ENCODE results near the gene PPARD.

The PPARD gene

DNA sequence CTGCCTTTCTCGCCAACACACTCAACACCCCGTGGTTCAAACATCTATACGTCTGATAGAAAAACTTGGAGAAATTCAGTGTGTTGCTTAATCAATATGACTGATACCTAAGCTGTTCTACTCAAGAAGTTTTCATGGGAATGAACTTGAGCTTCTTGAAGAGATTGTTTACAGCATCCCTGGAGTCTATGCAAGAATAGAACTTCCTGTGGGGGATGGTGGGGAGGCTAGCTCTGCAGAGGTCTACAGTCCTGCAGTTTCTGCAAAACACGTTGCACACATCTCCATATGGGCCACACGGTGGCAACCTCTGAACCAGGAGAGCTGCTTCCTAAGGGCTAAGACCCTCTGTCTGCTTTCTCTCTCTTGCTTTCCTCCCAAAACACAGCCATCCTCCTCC is 77.1 kb downstream of the PPARD start:
- H3K4me3 ChIP-seq (replicated peaks; ENCODE audit: low read depth, low read length), result no peak overlapping the region
- peak; percentile 77 for DNase-seq (ENCODE audit: low read depth)
- TF ChIP-seq, protein P1, sequence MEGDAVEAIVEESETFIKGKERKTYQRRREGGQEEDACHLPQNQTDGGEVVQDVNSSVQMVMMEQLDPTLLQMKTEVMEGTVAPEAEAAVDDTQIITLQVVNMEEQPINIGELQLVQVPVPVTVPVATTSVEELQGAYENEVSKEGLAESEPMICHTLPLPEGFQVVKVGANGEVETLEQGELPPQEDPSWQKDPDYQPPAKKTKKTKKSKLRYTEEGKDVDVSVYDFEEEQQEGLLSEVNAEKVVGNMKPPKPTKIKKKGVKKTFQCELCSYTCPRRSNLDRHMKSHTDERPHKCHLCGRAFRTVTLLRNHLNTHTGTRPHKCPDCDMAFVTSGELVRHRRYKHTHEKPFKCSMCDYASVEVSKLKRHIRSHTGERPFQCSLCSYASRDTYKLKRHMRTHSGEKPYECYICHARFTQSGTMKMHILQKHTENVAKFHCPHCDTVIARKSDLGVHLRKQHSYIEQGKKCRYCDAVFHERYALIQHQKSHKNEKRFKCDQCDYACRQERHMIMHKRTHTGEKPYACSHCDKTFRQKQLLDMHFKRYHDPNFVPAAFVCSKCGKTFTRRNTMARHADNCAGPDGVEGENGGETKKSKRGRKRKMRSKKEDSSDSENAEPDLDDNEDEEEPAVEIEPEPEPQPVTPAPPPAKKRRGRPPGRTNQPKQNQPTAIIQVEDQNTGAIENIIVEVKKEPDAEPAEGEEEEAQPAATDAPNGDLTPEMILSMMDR (IDR thresholded peaks at IDR 0.05; ENCODE audit: low read length, missing control alignments), result peak; percentile 48

DNA sequence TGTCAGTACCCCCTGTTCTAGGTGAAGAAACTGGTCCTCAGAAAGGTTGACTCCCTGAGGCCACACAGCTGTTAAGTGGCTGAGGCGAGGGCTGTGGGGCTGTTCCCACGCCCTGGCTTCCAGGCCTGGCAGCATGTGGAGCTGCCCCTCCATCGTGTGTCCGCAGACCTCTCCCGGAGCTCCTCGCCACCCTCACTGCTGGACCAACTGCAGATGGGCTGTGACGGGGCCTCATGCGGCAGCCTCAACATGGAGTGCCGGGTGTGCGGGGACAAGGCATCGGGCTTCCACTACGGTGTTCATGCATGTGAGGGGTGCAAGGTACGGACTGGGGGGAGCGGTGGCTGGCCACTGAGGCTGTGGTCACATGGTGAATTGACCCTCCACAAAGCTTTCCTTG is 77.6 kb downstream of the PPARD start:
- H3K4me3 ChIP-seq (replicated peaks; ENCODE audit: low read depth, low read length), result no peak overlapping the region
- no peak for DNase-seq (ENCODE audit: low read depth)
- TF ChIP-seq, protein P1 (IDR thresholded peaks at IDR 0.05; ENCODE audit: low read length, missing control alignments), result no peak

DNA sequence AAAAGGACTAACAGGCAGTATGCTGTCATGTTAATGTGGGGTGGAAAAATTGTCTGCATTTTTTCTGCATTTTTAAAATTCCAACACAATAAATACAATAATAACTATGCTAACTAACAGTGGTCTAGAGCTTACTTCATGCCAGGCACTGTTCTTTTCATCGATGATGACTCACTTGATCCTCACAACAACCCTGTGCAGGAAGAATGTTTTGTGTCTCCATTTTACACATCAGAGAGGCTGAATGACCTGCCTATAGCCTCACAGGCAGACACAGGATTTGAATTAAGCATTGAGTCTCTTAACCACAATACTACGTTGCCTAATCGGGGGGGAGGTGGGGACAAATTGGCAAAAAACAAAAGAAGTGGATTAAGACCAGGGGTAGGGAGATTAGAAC is 82.9 kb downstream of the PPARD start:
- TF ChIP-seq, protein P1 (IDR thresholded peaks at IDR 0.05; ENCODE audit: low read length, missing control alignments), result no peak
- DNase-seq (ENCODE audit: low read depth), result peak; percentile 92
- no peak overlapping the region for H3K4me3 ChIP-seq (replicated peaks; ENCODE audit: low read depth, low read length)

DNA sequence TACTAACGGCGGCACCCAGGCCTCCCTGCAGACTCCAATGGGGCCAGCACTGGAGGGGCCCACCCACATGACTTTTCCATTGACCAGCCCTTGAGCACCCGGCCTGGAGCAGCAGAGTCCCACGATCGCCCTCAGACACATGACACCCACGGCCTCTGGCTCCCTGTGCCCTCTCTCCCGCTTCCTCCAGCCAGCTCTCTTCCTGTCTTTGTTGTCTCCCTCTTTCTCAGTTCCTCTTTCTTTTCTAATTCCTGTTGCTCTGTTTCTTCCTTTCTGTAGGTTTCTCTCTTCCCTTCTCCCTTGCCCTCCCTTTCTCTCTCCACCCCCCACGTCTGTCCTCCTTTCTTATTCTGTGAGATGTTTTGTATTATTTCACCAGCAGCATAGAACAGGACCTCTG is 83.7 kb downstream of the PPARD start:
- DNase-seq (ENCODE audit: low read depth), result no peak
- no peak overlapping the region for H3K4me3 ChIP-seq (replicated peaks; ENCODE audit: low read depth, low read length)
- TF ChIP-seq, protein P1 (IDR thresholded peaks at IDR 0.05; ENCODE audit: low read length, missing control alignments), result no peak

DNA sequence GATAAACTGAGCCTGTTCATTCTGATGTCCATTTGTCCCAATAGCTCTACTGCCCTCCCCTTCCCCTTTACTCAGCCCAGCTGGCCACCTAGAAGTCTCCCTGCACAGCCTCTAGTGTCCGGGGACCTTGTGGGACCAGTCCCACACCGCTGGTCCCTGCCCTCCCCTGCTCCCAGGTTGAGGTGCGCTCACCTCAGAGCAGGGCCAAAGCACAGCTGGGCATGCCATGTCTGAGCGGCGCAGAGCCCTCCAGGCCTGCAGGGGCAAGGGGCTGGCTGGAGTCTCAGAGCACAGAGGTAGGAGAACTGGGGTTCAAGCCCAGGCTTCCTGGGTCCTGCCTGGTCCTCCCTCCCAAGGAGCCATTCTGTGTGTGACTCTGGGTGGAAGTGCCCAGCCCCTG is 85.1 kb downstream of the PPARD start:
- H3K4me3 ChIP-seq (replicated peaks; ENCODE audit: low read depth, low read length), result no peak overlapping the region
- TF ChIP-seq, protein P1 (IDR thresholded peaks at IDR 0.05; ENCODE audit: low read length, missing control alignments), result no peak

DNA sequence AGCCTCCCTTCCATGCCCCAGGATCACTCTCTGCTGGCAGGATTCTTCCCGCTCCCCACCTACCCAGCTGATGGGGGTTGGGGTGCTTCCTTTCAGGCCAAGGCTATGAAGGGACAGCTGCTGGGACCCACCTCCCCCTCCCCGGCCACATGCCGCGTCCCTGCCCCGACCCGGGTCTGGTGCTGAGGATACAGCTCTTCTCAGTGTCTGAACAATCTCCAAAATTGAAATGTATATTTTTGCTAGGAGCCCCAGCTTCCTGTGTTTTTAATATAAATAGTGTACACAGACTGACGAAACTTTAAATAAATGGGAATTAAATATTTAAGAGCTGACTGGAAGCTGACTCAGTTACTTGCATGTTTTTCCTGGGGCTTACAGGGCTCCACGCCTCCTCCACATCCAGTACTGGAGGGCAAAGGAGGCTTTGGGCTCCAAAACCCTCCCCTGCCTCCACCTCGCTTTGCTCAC is 85.5 kb downstream of the PPARD start:
- no peak overlapping the region for H3K4me3 ChIP-seq (replicated peaks; ENCODE audit: low read depth, low read length)
- TF ChIP-seq, protein P1 (IDR thresholded peaks at IDR 0.05; ENCODE audit: low read length, missing control alignments), result no peak
- peak; percentile 53 for DNase-seq (ENCODE audit: low read depth)

More for the DNA sequence above, 85.1 kb downstream of the PPARD start:
- no peak for DNase-seq (ENCODE audit: low read depth)

DNA sequence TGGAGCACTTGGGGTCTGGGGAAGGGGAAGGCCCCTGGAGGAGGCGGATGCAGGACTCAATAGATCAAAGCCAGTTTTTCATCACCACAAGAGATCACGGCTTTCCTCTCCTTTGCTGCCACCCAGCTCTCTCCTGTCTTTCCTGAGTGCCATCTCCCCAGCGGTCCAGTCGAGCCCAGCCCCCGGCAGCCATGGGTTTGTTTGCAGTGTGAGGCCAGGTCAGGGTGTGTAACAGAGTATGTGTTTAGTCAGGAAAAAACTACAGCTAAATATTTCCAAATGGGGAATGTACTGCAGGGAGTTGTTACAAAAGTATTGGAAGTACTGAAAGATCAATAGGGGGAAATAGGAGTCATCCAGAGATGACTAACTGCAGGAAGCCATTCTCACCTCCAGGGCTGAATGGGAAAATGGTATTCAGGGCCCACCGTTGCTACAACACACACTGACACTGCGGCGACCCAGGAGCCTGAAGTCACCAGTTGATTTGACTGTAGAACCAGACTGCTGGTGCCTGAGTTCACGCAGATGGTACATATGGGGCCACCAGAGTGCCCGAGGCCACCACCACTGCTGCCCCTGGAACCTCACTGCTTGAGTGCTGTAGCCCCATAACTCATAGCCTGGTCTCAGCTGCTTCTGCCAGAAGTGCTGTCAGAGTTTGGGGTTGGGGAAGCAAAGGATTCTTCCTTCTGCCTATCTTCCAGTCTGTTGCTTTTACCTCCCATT is 86.2 kb downstream of the PPARD start:
- no peak for DNase-seq (ENCODE audit: low read depth)
- TF ChIP-seq, protein P1 (IDR thresholded peaks at IDR 0.05; ENCODE audit: low read length, missing control alignments), result no peak
- H3K4me3 ChIP-seq (replicated peaks; ENCODE audit: low read depth, low read length), result no peak overlapping the region

Data from fibroblast of pulmonary artery (primary cell).